Neutrophil (primary cell): ENCODE results near the gene RDX.
"Not testable (repeated sequence)": the region's sequence is repeated elsewhere in the genome, so short reads cannot be mapped to it uniquely, and the experiment has no call there.

Experiments used
- H3K27ac ChIP-seq: fragments of 200-600 bp; sonication (generic); 2 replicates; pipeline ENCODE4 v1.5.1; 2016; ENCODE audit warnings: mild to moderate bottlenecking, moderate library complexity
- H3K27me3 ChIP-seq: fragments of 200-600 bp; sonication (generic); 2 replicates; pipeline ENCODE4 v1.6.0; 2016; ENCODE audit warnings: mild to moderate bottlenecking
- H3K36me3 ChIP-seq: fragments of 200-600 bp; sonication (generic); 2 replicates; pipeline ENCODE4 v1.5.1; 2017
- H3K4me1 ChIP-seq, 2 experiments: fragments of 200-600 bp in 1 of 2; sonication (generic) in 1 of 2; 1 replicate in 1 of 2; 2 replicates in 1 of 2; pipeline versions ENCODE4 v1.5.1 to v1.6.1; 2013 to 2016; ENCODE audit warnings: low read depth in 1 of 2, low read length in 1 of 2, mild to moderate bottlenecking in 1 of 2, moderate library complexity in 1 of 2; ENCODE audit not compliant: control insufficient read depth in 1 of 2, insufficient read depth in 1 of 2
- H3K4me3 ChIP-seq, 2 experiments: fragments of 200-600 bp in 1 of 2; sonication (generic) in 1 of 2; 1 replicate in 1 of 2; 2 replicates in 1 of 2; pipeline ENCODE4 v1.5.1; 2013 to 2016; ENCODE audit warnings: low read depth in 1 of 2, low read length in 1 of 2, mild to moderate bottlenecking in 1 of 2, moderate library complexity in 1 of 2
- H3K9me3 ChIP-seq: fragments of 200-600 bp; sonication (generic); 2 replicates; pipeline ENCODE4 v1.5.1; 2016
- TF ChIP-seq, protein P1 (sequence below): fragments of 200-600 bp; sonication (generic); IDR thresholded peaks from 2 replicates; pipeline ENCODE4 v1.5.1; 2016; ENCODE audit warnings: antibody characterized with exemption

RDX gene

DNA sequence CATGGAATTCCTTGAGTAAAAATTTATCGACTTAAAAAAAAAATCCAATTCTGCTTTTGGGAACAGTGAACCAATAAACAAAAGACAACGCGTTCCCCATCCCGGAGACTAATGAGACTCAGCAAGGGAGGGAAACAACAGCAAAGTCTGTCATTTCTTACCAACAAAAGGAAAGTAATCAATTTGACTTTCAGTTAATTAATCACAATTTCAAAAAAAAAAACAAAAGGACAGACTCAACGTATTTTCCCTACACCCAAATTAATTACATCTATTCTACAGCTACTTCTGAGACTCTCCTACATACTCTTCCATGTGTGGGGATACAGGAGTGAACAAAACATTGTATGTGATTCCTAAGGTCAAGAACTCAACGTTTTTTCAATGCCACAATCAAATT lies 1.9 kb downstream of the RDX start:
- TF ChIP-seq, protein P1, sequence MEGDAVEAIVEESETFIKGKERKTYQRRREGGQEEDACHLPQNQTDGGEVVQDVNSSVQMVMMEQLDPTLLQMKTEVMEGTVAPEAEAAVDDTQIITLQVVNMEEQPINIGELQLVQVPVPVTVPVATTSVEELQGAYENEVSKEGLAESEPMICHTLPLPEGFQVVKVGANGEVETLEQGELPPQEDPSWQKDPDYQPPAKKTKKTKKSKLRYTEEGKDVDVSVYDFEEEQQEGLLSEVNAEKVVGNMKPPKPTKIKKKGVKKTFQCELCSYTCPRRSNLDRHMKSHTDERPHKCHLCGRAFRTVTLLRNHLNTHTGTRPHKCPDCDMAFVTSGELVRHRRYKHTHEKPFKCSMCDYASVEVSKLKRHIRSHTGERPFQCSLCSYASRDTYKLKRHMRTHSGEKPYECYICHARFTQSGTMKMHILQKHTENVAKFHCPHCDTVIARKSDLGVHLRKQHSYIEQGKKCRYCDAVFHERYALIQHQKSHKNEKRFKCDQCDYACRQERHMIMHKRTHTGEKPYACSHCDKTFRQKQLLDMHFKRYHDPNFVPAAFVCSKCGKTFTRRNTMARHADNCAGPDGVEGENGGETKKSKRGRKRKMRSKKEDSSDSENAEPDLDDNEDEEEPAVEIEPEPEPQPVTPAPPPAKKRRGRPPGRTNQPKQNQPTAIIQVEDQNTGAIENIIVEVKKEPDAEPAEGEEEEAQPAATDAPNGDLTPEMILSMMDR, result no peak
- no peaks in the 10 kb centered on the region for H3K9me3 ChIP-seq
- H3K27ac ChIP-seq, result no peak overlapping the region
- no peaks in the 10 kb centered on the region for H3K36me3 ChIP-seq
- peaks cover 32% of the 10 kb centered on the region for H3K27me3 ChIP-seq
- H3K4me3 ChIP-seq, result no peak overlapping the region
- peaks cover 14 to 20% of the 10 kb centered on the region in 2 experiments for H3K4me1 ChIP-seq

DNA sequence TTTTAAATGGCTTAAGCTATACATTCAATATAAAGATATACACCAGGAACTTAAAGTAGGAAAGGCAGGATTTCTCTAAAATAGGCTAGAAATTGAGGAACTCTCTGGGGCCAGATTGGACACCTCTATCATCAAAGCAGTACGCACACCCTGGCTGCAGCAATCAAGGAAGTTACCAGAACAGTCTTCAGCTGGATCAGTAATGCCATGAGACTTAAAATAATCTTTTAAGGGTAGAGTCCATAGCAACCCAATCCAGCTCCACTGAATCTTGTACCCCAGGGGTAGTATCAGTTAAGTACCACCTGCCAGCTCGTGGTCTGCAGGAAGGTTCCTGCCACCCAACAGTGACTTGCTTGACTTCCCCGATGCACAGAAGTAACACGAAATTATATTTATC lies 3.0 kb downstream of the RDX start:
- no peak overlapping the region for H3K27ac ChIP-seq
- H3K36me3 ChIP-seq, result no peaks in the 10 kb centered on the region
- H3K4me3 ChIP-seq, result no peak overlapping the region
- TF ChIP-seq, protein P1, result no peak
- H3K27me3 ChIP-seq, result peaks cover 22% of the 10 kb centered on the region
- peaks cover 14 to 20% of the 10 kb centered on the region in 2 experiments for H3K4me1 ChIP-seq
- H3K9me3 ChIP-seq, result no peaks in the 10 kb centered on the region

DNA sequence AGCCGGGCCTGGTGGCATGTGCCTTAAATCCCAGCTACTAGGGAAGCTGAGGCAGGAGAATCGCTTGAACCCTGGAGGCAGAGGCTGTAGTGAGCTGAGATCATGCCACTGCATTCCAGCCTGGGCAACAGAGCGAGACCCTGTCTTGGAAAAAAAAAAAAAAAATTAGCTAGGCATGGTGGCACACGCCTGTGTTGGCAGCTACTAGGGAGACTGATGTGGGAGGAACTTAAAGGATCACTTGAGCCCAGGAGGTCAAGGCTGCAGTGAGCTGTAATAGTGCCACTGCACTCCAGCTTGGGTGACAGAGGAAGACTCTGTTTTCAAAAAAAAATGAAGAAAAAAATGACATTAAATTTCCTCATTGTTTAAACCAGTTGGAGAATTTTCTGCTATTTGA lies 4.3 kb downstream of the RDX start:
- H3K4me1 ChIP-seq, result peaks cover 14 to 20% of the 10 kb centered on the region in 2 experiments

DNA sequence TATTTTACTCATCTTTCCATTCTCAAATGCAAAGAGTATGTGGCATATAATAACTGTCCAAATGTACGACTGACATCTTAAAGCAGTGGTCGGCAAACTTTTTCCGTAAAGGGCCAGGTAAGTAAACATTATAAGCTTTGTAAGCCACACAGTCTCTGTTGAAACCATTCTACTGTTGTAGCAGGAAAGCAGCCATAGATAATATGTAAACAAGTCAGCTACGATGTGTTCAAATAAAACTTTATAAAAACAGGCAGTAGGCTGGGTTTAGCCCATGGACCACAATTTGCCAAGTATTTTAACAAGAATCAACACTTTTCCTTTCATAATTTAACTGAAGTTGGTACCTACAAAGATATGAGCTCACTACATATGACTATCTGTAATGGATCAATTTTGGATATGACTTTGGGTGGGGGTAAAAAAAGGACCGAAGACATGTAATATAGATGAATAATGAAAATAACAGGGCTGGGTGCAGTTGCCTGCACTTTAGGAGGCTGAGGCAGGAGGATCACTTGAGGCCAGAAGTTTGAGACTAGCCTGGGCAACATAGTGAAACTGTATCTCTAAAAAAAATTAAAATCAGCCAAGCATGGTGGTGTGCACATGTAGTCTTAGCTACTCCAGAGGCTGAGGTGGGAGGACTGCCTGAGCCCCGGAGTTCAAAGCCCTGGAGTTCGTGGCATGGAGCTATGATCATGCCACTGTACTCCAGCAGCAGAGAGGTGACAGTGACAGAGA lies 5.7 kb downstream of the RDX start:
- Histone ChIP-seq H3K4me3 (no peak overlapping the region), H3K27ac (no peak overlapping the region), H3K36me3 (no peaks in the 10 kb centered on the region), H3K4me1 (peaks cover 13 to 18% of the 10 kb centered on the region in 2 experiments), H3K9me3 (no peaks in the 10 kb centered on the region), H3K27me3 (no peaks in the 10 kb centered on the region)
- TF ChIP-seq, protein P1, result no peak

More for the DNA sequence above, 4.3 kb downstream of the RDX start:
- H3K9me3 ChIP-seq, H3K27me3 ChIP-seq, H3K36me3 ChIP-seq, H3K4me3 ChIP-seq, H3K27ac ChIP-seq: not testable (repeated sequence)

DNA sequence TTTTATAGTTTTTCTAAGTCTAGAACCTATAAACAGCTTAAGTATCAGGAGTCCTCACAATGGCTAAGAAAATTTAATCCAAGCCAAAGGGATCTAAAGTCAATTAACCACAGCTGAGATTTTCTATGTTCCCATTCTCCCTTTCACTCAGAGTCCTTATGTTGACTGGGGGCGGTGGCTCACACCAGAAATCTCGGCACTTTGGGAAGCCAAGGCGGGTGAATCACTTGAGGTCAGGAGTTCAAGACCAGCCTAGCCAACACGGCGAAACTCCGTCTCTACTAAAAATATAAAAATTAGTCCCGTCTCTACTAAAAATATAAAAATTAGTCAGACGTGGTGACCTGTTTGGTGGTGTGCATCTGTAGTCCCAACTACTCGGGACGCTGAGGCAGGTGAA lies 6.9 kb downstream of the RDX start:
- Histone ChIP-seq H3K4me3 (no peak overlapping the region), H3K36me3 (no peaks in the 10 kb centered on the region), H3K27me3 (no peaks in the 10 kb centered on the region), H3K27ac (no peak overlapping the region), H3K4me1 (peaks cover 0 to 8% of the 10 kb centered on the region in 2 experiments), H3K9me3 (no peaks in the 10 kb centered on the region)
- TF ChIP-seq, protein P1, result no peak

DNA sequence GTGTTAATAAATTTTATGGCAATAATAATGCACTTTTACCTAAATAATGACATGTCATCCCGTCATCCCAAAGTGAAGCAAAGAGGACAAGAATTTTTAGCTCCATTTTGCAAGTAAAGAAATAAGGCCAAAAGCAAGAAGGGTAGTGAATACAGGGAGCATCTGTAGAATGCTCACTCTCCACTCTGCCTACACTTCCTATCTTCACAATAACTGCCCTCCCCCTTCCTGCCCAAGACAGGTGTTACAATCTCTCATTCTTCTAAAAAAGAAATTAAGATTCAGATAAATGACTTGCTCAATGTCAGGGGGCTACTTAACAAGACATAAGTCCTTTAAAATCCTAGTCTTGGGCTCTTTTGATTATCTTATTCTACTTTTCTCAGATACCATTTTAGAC lies 8.9 kb downstream of the RDX start:
- Histone ChIP-seq H3K27me3 (no peaks in the 10 kb centered on the region), H3K36me3 (no peaks in the 10 kb centered on the region), H3K4me3 (no peak overlapping the region), H3K4me1 (no peaks in the 10 kb centered on the region), H3K9me3 (no peaks in the 10 kb centered on the region), H3K27ac (no peak overlapping the region)
- TF ChIP-seq, protein P1, result no peak
